SK-N-SH (cell line): ENCODE results near the gene TAS1R3. TPM values are rescaled to one million over a fixed set of nuclear protein-coding genes. Genes with fewer than 3 reads are reported as not detected.

Source experiments
- CTCF ChIA-PET: fragments of 300-600, 350-600 bp; formaldehyde crosslinking; extraction: SDS; loops from one replicate; lab custom pipeline; 2021; lab: Yijun Ruan, JAX
- POLR2A ChIA-PET: fragments of 350-600 bp; sonication (Branson Sonifier 250); formaldehyde crosslinking; extraction: SDS; loops from one replicate; lab custom pipeline; 2020; ENCODE audit warnings: antibody characterized with exemption, inconsistent platforms; lab: Yijun Ruan, JAX
- DNase-seq: peaks from one replicate; pipeline ENCODE4 v3.0.0; 2012
- H2AFZ ChIP-seq: fragments of 200-600 bp; sonication (generic); 2 replicates; pipeline ENCODE4 v1.8.1; 2016; ENCODE audit warnings: antibody characterized with exemption, mild to moderate bottlenecking, low read depth
- H3F3A ChIP-seq: fragments of 200-600 bp; sonication (generic); replicated peaks from 2 replicates; pipeline ENCODE3; 2016; ENCODE audit warnings: antibody characterized with exemption, mild to moderate bottlenecking; ENCODE audit not compliant: insufficient read depth
- H3K27ac ChIP-seq, 2 experiments: fragments of 200-500 bp in 1 of 2; fragments of 200-600 bp in 1 of 2; sonication (Bioruptor generic) in 1 of 2; sonication (generic), shearing (Covaris generic) in 1 of 2; 2 replicates each; pipeline versions ENCODE4 v1.5.1 to v1.6.1; 2014 to 2016; ENCODE audit warnings: low read depth in 2 of 2, inconsistent platforms in 1 of 2, low read length in 1 of 2, mild to moderate bottlenecking in 1 of 2, mixed read lengths in 1 of 2
- H3K27me3 ChIP-seq: fragments of 200-600 bp; sonication (generic), shearing (Covaris generic); 2 replicates; pipeline ENCODE4 v1.6.1; 2016; ENCODE audit warnings: mixed run types; ENCODE audit not compliant: insufficient read depth
- H3K36me3 ChIP-seq, 2 experiments: fragments of 200-500 bp in 1 of 2; fragments of 200-600 bp in 1 of 2; sonication (Bioruptor generic) in 1 of 2; sonication (generic) in 1 of 2; replicated peaks in 1 of 2; 2 replicates each; pipeline versions ENCODE3 to v1.5.1; 2014 to 2016; ENCODE audit warnings: low read length in 1 of 2, mild to moderate bottlenecking in 1 of 2; ENCODE audit not compliant: insufficient read depth in 2 of 2, control insufficient read depth in 1 of 2
- H3K4me1 ChIP-seq, 2 experiments: fragments of 200-500 bp in 1 of 2; fragments of 200-600 bp in 1 of 2; sonication (Bioruptor generic) in 1 of 2; sonication (generic), shearing (Covaris generic) in 1 of 2; 2 replicates each; pipeline versions ENCODE4 v1.5.1 to v1.6.1; 2014 to 2016; ENCODE audit warnings: low read depth in 1 of 2, low read length in 1 of 2, mixed run types in 1 of 2; ENCODE audit not compliant: insufficient read depth in 2 of 2, control insufficient read depth in 1 of 2
- H3K4me2 ChIP-seq: fragments of 200-600 bp; sonication (generic), shearing (Covaris generic); 2 replicates; pipeline ENCODE4 v1.6.1; 2017; ENCODE audit warnings: mixed run types
- H3K4me3 ChIP-seq, 2 experiments: fragments of 200-500 bp in 1 of 2; fragments of 200-600 bp in 1 of 2; sonication (Bioruptor generic) in 1 of 2; sonication (generic), shearing (Covaris generic) in 1 of 2; 2 replicates each; pipeline versions ENCODE4 v1.5.1 to v1.8.1; 2014 to 2016; ENCODE audit warnings: low read depth in 2 of 2, inconsistent platforms in 1 of 2, low read length in 1 of 2, mild to moderate bottlenecking in 1 of 2, mixed read lengths in 1 of 2, moderate library complexity in 1 of 2
- H3K79me2 ChIP-seq: fragments of 200-600 bp; sonication (generic); 2 replicates; pipeline ENCODE4 v1.8.1; 2017; ENCODE audit warnings: mild to moderate bottlenecking; ENCODE audit not compliant: insufficient read depth
- H3K9ac ChIP-seq: fragments of 200-600 bp; sonication (generic); 2 replicates; pipeline ENCODE4 v1.6.1; 2017; ENCODE audit warnings: mixed run types
- H3K9me2 ChIP-seq: fragments of 200-600 bp; sonication (generic); 2 replicates; pipeline ENCODE4 v1.6.1; 2017; ENCODE audit warnings: mixed run types
- H3K9me3 ChIP-seq: fragments of 200-600 bp; sonication (generic); 2 replicates; pipeline ENCODE4 v1.6.1; 2017; ENCODE audit warnings: mixed run types, mild to moderate bottlenecking, moderate library complexity
- H4K20me1 ChIP-seq: fragments of 200-600 bp; sonication (generic); 2 replicates; pipeline ENCODE4 v1.6.1; 2017; ENCODE audit warnings: mild to moderate bottlenecking, mixed run types; ENCODE audit not compliant: insufficient read depth
- CHD2 ChIP-seq: fragments of 150-350 bp; IDR thresholded peaks from 2 replicates; pipeline ENCODE4 v1.6.1; 2018; ENCODE audit warnings: low read length; ENCODE audit not compliant: partially characterized antibody
- ELF1 ChIP-seq: IDR thresholded peaks from 2 replicates; pipeline ENCODE4 v1.4.0; 2012
- EZH2phosphoT487 ChIP-seq: fragments of 200-600 bp; sonication (generic); IDR thresholded peaks from 2 replicates; pipeline ENCODE4 v1.6.1; 2017; ENCODE audit warnings: low read depth, mixed run types, mild to moderate bottlenecking, antibody characterized with exemption, moderate library complexity, borderline replicate concordance
- MAX ChIP-seq: IDR thresholded peaks from 2 replicates; pipeline ENCODE4 v1.4.0; 2012; ENCODE audit warnings: low read depth
- MEF2A ChIP-seq: IDR thresholded peaks from 2 replicates; pipeline ENCODE4 v1.4.0; 2012; ENCODE audit warnings: low read depth, borderline replicate concordance
- MXI1 ChIP-seq: IDR thresholded peaks from 2 replicates; pipeline ENCODE4 v1.6.1; 2012; ENCODE audit warnings: mild to moderate bottlenecking, low read depth, low read length, improper control_type of control experiment
- RAD21 ChIP-seq: IDR thresholded peaks from 2 replicates; pipeline ENCODE4 v1.6.1; 2012; ENCODE audit warnings: mild to moderate bottlenecking, low read length
- RCOR1 ChIP-seq: fragments of 150-350 bp; IDR thresholded peaks from 2 replicates; pipeline ENCODE4 v1.6.1; 2017; ENCODE audit warnings: antibody characterized with exemption, low read length
- SIN3A ChIP-seq: IDR thresholded peaks from 2 replicates; pipeline ENCODE4 v1.6.1; 2012; ENCODE audit warnings: low read depth, mild to moderate bottlenecking, low read length, moderate library complexity, borderline replicate concordance
- SMC3 ChIP-seq: IDR thresholded peaks from 2 replicates; pipeline ENCODE4 v1.6.1; 2012; ENCODE audit warnings: low read depth, low read length, improper control_type of control experiment
- TCF12 ChIP-seq: IDR thresholded peaks from 2 replicates; pipeline ENCODE4 v1.4.0; 2012
- ZBTB33 ChIP-seq: IDR thresholded peaks from 2 replicates; pipeline ENCODE4 v1.4.0; 2012; ENCODE audit warnings: low read depth, borderline replicate concordance
- WGBS: methylation state at CpG from one replicate; pipeline ENCODE4 v1.1.6; 2017; ENCODE audit warnings: low lambda C conversion rate; 5-methylcytosine and 5-hydroxymethylcytosine counted together
- polyA plus RNA-seq, 3 experiments: library from polyadenylated mRNA; depleted of rRNA; stranded (reverse); fragments of >200 nt; gene quantifications; 2 replicates each; pipeline ENCODE4 v1.2.3, GENCODE V29; 2012
- TF ChIP-seq, protein P1 (sequence below): IDR thresholded peaks from 2 replicates; pipeline ENCODE4 v1.6.1; 2012; ENCODE audit warnings: mild to moderate bottlenecking, low read depth, low read length, moderate library complexity
- TF ChIP-seq, protein P2 (sequence below): fragments of 150-350 bp; IDR thresholded peaks from 2 replicates; pipeline ENCODE4 v1.6.1; 2016; ENCODE audit warnings: mild to moderate bottlenecking, low read depth, low read length
- TF ChIP-seq, protein P3 (sequence below): fragments of 150-350 bp; IDR thresholded peaks from 2 replicates; pipeline ENCODE4 v1.6.1; 2017; ENCODE audit warnings: antibody characterized with exemption, low read length, low read depth, borderline replicate concordance

TAS1R3 gene
- polyA plus RNA-seq, 1 of the 3 experiments (the other 2 are of a cell fraction), result 0.08 TPM

- no peaks in the 10 kb centered on the region for H3K9me2 ChIP-seq
- H3K36me3 ChIP-seq, result peaks cover 0 to 17% of the 10 kb centered on the region in 2 experiments
- H3K4me1 ChIP-seq, result peaks cover 0 to 14% of the 10 kb centered on the region in 2 experiments; a peak in 1 of 4 replicates
- H3K4me2 ChIP-seq, result no peak overlapping the region
- peak overlapping the region in 1 of 2 experiments; percentile 43; a peak in 2 of 4 replicates for H3K27ac ChIP-seq
- WGBS, result no CpG with 5 or more reads among the region's 30 CpGs
- H3K9ac ChIP-seq, result no peak overlapping the region
- H3F3A ChIP-seq, result no peaks in the 10 kb centered on the region
- no peaks in the 10 kb centered on the region for H3K9me3 ChIP-seq
- POLR2A ChIA-PET, result no interaction called here
- no peaks in the 10 kb centered on the region for H3K79me2 ChIP-seq
- peaks cover 8% of the 10 kb centered on the region; the same call in 1 of the 2 replicates for H4K20me1 ChIP-seq
- no peaks in the 10 kb centered on the region for H3K27me3 ChIP-seq
- H2AFZ ChIP-seq, result no peak overlapping the region
- peak; percentile 65 for DNase-seq
- CTCF ChIA-PET, result interaction anchor here (1.1 to 2.8 kb wide), 5 partner anchors 7 to 266 kb away, joined by 3 to 10 read pairs (median 4); no protein-coding TSS in a partner anchor
- peak; percentile 30; the same call in 1 of the 2 replicates for TF ChIP-seq MXI1
- TF ChIP-seq CHD2, result peak; percentile 32
- TF ChIP-seq, protein P1, sequence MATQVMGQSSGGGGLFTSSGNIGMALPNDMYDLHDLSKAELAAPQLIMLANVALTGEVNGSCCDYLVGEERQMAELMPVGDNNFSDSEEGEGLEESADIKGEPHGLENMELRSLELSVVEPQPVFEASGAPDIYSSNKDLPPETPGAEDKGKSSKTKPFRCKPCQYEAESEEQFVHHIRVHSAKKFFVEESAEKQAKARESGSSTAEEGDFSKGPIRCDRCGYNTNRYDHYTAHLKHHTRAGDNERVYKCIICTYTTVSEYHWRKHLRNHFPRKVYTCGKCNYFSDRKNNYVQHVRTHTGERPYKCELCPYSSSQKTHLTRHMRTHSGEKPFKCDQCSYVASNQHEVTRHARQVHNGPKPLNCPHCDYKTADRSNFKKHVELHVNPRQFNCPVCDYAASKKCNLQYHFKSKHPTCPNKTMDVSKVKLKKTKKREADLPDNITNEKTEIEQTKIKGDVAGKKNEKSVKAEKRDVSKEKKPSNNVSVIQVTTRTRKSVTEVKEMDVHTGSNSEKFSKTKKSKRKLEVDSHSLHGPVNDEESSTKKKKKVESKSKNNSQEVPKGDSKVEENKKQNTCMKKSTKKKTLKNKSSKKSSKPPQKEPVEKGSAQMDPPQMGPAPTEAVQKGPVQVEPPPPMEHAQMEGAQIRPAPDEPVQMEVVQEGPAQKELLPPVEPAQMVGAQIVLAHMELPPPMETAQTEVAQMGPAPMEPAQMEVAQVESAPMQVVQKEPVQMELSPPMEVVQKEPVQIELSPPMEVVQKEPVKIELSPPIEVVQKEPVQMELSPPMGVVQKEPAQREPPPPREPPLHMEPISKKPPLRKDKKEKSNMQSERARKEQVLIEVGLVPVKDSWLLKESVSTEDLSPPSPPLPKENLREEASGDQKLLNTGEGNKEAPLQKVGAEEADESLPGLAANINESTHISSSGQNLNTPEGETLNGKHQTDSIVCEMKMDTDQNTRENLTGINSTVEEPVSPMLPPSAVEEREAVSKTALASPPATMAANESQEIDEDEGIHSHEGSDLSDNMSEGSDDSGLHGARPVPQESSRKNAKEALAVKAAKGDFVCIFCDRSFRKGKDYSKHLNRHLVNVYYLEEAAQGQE, result peak; percentile 91
- no peak for TF ChIP-seq TCF12
- H3K4me3 ChIP-seq, result no peak overlapping the region
These were observed 32.0 kb upstream of the TAS1R3 start for GRCh38 chr1:1298861-1299685.

GRCh38 chr1:1299686-1300351 lies 31.3 kb upstream of the TAS1R3 start:
- CTCF ChIA-PET, result interaction anchor here (0.9 to 2.8 kb wide), 5 partner anchors 8 to 178 kb away, joined by 3 to 10 read pairs (median 4); partner anchors contain the start of gene DVL1
- POLR2A ChIA-PET, result no interaction called here
- DNase-seq, result no peak
- TF ChIP-seq ZBTB33 (no peak), RAD21 (no peak), RCOR1 (no peak), SMC3 (no peak), MEF2A (no peak), SIN3A (no peak), CHD2 (no peak), MAX (no peak), ELF1 (no peak), EZH2phosphoT487 (no peak)
- TF ChIP-seq, protein P2, sequence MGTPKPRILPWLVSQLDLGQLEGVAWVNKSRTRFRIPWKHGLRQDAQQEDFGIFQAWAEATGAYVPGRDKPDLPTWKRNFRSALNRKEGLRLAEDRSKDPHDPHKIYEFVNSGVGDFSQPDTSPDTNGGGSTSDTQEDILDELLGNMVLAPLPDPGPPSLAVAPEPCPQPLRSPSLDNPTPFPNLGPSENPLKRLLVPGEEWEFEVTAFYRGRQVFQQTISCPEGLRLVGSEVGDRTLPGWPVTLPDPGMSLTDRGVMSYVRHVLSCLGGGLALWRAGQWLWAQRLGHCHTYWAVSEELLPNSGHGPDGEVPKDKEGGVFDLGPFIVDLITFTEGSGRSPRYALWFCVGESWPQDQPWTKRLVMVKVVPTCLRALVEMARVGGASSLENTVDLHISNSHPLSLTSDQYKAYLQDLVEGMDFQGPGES, result no peak
- TF ChIP-seq, protein P3, sequence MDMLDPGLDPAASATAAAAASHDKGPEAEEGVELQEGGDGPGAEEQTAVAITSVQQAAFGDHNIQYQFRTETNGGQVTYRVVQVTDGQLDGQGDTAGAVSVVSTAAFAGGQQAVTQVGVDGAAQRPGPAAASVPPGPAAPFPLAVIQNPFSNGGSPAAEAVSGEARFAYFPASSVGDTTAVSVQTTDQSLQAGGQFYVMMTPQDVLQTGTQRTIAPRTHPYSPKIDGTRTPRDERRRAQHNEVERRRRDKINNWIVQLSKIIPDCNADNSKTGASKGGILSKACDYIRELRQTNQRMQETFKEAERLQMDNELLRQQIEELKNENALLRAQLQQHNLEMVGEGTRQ, result no peak

More at GRCh38 chr1:1299686-1300351, 31.3 kb upstream of the TAS1R3 start:
- Histone ChIP-seq H2AFZ (no peak overlapping the region), H3F3A (no peaks in the 10 kb centered on the region), H3K9me2 (no peaks in the 10 kb centered on the region), H3K36me3 (peaks cover 0 to 12% of the 10 kb centered on the region in 2 experiments), H3K4me1 (peaks cover 1 to 22% of the 10 kb centered on the region in 2 experiments; a peak in 2 of 4 replicates), H3K9ac (no peak overlapping the region), H3K27ac (no peak overlapping the region), H3K4me3 (no peak overlapping the region), H3K4me2 (no peak overlapping the region), H3K27me3 (no peaks in the 10 kb centered on the region), H3K9me3 (no peaks in the 10 kb centered on the region), H3K79me2 (peaks cover 6% of the 10 kb centered on the region), H4K20me1 (peaks cover 8% of the 10 kb centered on the region; the same call in 1 of the 2 replicates)
- no CpG with 5 or more reads among the region's 22 CpGs for WGBS
